HepG2 (cell line): ENCODE measurements around the gene BTG2. TPM values are rescaled to one million over a fixed set of nuclear protein-coding genes. Genes with fewer than 3 reads are reported as not detected.

ENCODE experiments used
- ATAC-seq: fragments of 200-7000 bp; cut with Tn5 transposase; 3 replicates; pipeline ENCODE4 v1.9.1; 2020; ENCODE audit warnings: mild to moderate bottlenecking, moderate library complexity
- BruUV-seq: library from RNA; stranded (reverse); fragments of 400-500 nt; replicated peaks from 2 replicates; lab custom pipeline; 2021; lab: Mats Ljungman, UMichigan
- CTCF ChIA-PET: fragments of 300-600 bp; formaldehyde crosslinking; extraction: SDS; loops from one replicate; lab custom pipeline; 2021; ENCODE audit warnings: low total read pairs, inconsistent platforms, low intra/inter-chr PET ratio; lab: Yijun Ruan, JAX
- POLR2A ChIA-PET: fragments of 350-600 bp; sonication (Branson Sonifier 250); formaldehyde crosslinking; loops from one replicate; lab custom pipeline; 2020; ENCODE audit warnings: antibody characterized with exemption, inconsistent platforms; lab: Yijun Ruan, JAX
- DNase-seq: peaks from one replicate; pipeline ENCODE4 v3.0.0-alpha.2; 2015; ENCODE audit warnings: low spot score
- FAIRE-seq: peaks from 3 replicates; lab custom pipeline; 2011; peaks lifted over from hg19 to GRCh38; lab: Jason Lieb, UNC
- H2AFZ ChIP-seq: one replicate; pipeline ENCODE4 v1.6.1; 2011; ENCODE audit warnings: low read length, inconsistent platforms
- H3K27ac ChIP-seq: fragments of 300-600 bp; 3 replicates; pipeline ENCODE4 v1.8.0; 2011; ENCODE audit warnings: mixed run types, mild to moderate bottlenecking, mixed read lengths, low read length, inconsistent platforms; ENCODE audit not compliant: insufficient read depth; ENCODE audit errors: extremely low read length
- H3K27me3 ChIP-seq, 2 experiments: fragments of 200-600 bp in 1 of 2; 2 replicates in 1 of 2; 3 replicates in 1 of 2; pipeline versions ENCODE4 v1.6.0 to v1.8.0; 2011; ENCODE audit warnings: low read length in 2 of 2, mild to moderate bottlenecking in 2 of 2, moderate library complexity in 2 of 2, inconsistent platforms in 1 of 2; ENCODE audit not compliant: insufficient read depth in 2 of 2, control insufficient read depth in 1 of 2
- H3K36me3 ChIP-seq, 2 experiments: fragments of 200-600 bp in 1 of 2; replicated peaks in 1 of 2; 2 replicates in 1 of 2; 3 replicates in 1 of 2; pipeline versions ENCODE4 v1.5.1 to v1.8.0; 2011; ENCODE audit warnings: low read length in 2 of 2, inconsistent platforms in 1 of 2; ENCODE audit not compliant: insufficient read depth in 2 of 2, control insufficient read depth in 1 of 2
- H3K4me1 ChIP-seq: 2 replicates; pipeline ENCODE4 v1.5.1; 2012; ENCODE audit warnings: low read length, inconsistent platforms; ENCODE audit not compliant: insufficient read depth
- H3K4me2 ChIP-seq: 2 replicates; pipeline ENCODE4 v1.6.0; 2011; ENCODE audit warnings: low read depth, low read length, inconsistent platforms
- H3K4me3 ChIP-seq, 3 experiments: fragments of 200-600 bp in 1 of 3; sonication (generic), shearing (Covaris generic) in 1 of 3; replicated peaks in 1 of 3; 2 replicates each; pipeline ENCODE4 v1.5.1; 2011 to 2016; ENCODE audit warnings: low read length in 3 of 3, inconsistent platforms in 2 of 3, low read depth in 2 of 3, mild to moderate bottlenecking in 2 of 3, control low read depth in 1 of 3, mixed read lengths in 1 of 3; ENCODE audit not compliant: insufficient read depth in 1 of 3
- H3K79me2 ChIP-seq: one replicate; pipeline ENCODE4 v1.6.1; 2011; ENCODE audit warnings: low read length, inconsistent platforms; ENCODE audit not compliant: insufficient read depth
- H3K9ac ChIP-seq: 2 replicates; pipeline ENCODE4 v1.6.0; 2011; ENCODE audit warnings: mild to moderate bottlenecking, low read depth, low read length, inconsistent platforms; ENCODE audit not compliant: insufficient read depth
- H3K9me3 ChIP-seq: 2 replicates; pipeline ENCODE4 v1.5.1; 2012; ENCODE audit warnings: mild to moderate bottlenecking, low read length
- H4K20me1 ChIP-seq: 2 replicates; pipeline ENCODE4 v1.6.0; 2011; ENCODE audit warnings: inconsistent platforms, mild to moderate bottlenecking, low read length, moderate library complexity; ENCODE audit not compliant: insufficient read depth
- NFAT5 ChIP-seq: sonication (generic); formaldehyde crosslinking; IDR thresholded peaks from 2 replicates; pipeline ENCODE4 v1.4.0; 2020; ENCODE audit warnings: missing genetic modification reagents
- RERE ChIP-seq: IDR thresholded peaks from 2 replicates; pipeline ENCODE4 v1.6.1; 2016; ENCODE audit warnings: low read depth, missing genetic modification reagents, missing compliant biosample characterization
- REXO4 ChIP-seq: sonication (generic); formaldehyde crosslinking; IDR thresholded peaks from 2 replicates; pipeline ENCODE4 v1.8.0; 2022; ENCODE audit warnings: missing genetic modification reagents, mild to moderate bottlenecking, borderline replicate concordance
- SOX6 ChIP-seq, 2 experiments: fragments of 450-650 bp in 1 of 2; sonication (generic) in 1 of 2; formaldehyde crosslinking in 1 of 2; IDR thresholded peaks; 2 replicates each; pipeline versions ENCODE4 v1.4.0 to v1.6.1; 2017 to 2020; ENCODE audit warnings: antibody characterized with exemption in 1 of 2, mild to moderate bottlenecking in 1 of 2, missing genetic modification reagents in 1 of 2
- TIGD3 ChIP-seq: sonication (generic); formaldehyde crosslinking; IDR thresholded peaks from 2 replicates; pipeline ENCODE4 v1.5.1; 2020; ENCODE audit warnings: mild to moderate bottlenecking, missing genetic modification reagents, borderline replicate concordance
- ZNF235 ChIP-seq: sonication (generic); formaldehyde crosslinking; IDR thresholded peaks from 2 replicates; pipeline ENCODE4 v1.8.1; 2023; ENCODE audit warnings: mild to moderate bottlenecking, missing genetic modification reagents, borderline replicate concordance
- ZNF430 ChIP-seq: sonication (generic); formaldehyde crosslinking; IDR thresholded peaks from 2 replicates; pipeline ENCODE4 v1.9.0; 2021; ENCODE audit warnings: mild to moderate bottlenecking, missing genetic modification reagents
- ZNF558 ChIP-seq: sonication (generic); formaldehyde crosslinking; IDR thresholded peaks from 2 replicates; pipeline ENCODE4 v1.9.0; 2022; ENCODE audit warnings: mild to moderate bottlenecking, missing genetic modification reagents, borderline replicate concordance
- ZNF704 ChIP-seq: sonication (generic); formaldehyde crosslinking; IDR thresholded peaks from 2 replicates; pipeline ENCODE4 v1.8.1; 2023; ENCODE audit warnings: mild to moderate bottlenecking, inconsistent platforms, moderate library complexity, missing genetic modification reagents, borderline replicate concordance
- WGBS: methylation state at CpG from one replicate; pipeline ENCODE4 v1.1.6; 2017; ENCODE audit warnings: low lambda C conversion rate; 5-methylcytosine and 5-hydroxymethylcytosine counted together
- in situ Hi-C: cut with HindIII; loops from 2 replicates; pipeline ENCODE4 v1.10.0; 2017; ENCODE audit warnings: low pct_unique_long_range_greater_than_20kb; ENCODE audit not compliant: extremely low pct_ligation_motif_present
- intact Hi-C: fragments of 100-400 bp; cut with micrococcal nuclease; formaldehyde crosslinking; loops from one replicate; pipeline ENCODE4 v1.10.0; 2022; ENCODE audit not compliant: unreplicated experiment
- polyA plus RNA-seq, 8 experiments: library from polyadenylated mRNA; depleted of rRNA in 3 of 8; stranded (reverse) in 7 of 8; unstranded in 1 of 8; fragments of >200 nt; fragmentation: Illumina TruSeq in 4 of 8; extraction: Trizol in 4 of 8; gene quantifications; 2 replicates each; pipeline versions ENCODE4 v1.2.1 to v1.2.3, GENCODE V29; 2011 to 2016; ENCODE audit warnings: low read depth in 4 of 8, missing spikeins in 1 of 8, mixed read lengths in 1 of 8; ENCODE audit not compliant: insufficient read depth in 1 of 8
- total RNA-seq, 5 experiments: library from RNA; depleted of rRNA; stranded (reverse); fragments of >200 nt; fragmentation: Illumina TruSeq; extraction: Trizol; gene quantifications; 2 replicates each; pipeline ENCODE4 v1.2.3, GENCODE V29; 2016; ENCODE audit warnings: low read depth in 1 of 5

Gene BTG2
- total and polyA plus RNA-seq, 2 of the 13 experiments (the other 11 are each of a cell fraction or from before 2014, with no cell fraction given) = 13.6 to 18.3 TPM

- no peak overlapping the region for H3K9ac ChIP-seq
- CTCF ChIA-PET = no interaction called here
- H2AFZ ChIP-seq = no peak overlapping the region
- H3K4me1 ChIP-seq = peaks cover 26% of the 10 kb centered on the region
- peaks cover 0 to 37% of the 10 kb centered on the region in 2 experiments; a peak in 4 of 5 replicates for H3K27me3 ChIP-seq
- DNase-seq = no peak
- FAIRE-seq = no peak
- no peak for ATAC-seq
- H3K36me3 ChIP-seq = no peaks in the 10 kb centered on the region
- H3K4me3 ChIP-seq = no peak overlapping the region
- in situ Hi-C loops (no loop called here), intact Hi-C loops (no loop called here)
- BruUV-seq = no TSS peak
- POLR2A ChIA-PET = interaction anchor here (1.8 kb wide), 1 partner anchor 10 kb away, joined by 7 read pairs; no protein-coding TSS in a partner anchor
- H4K20me1 ChIP-seq = no peaks in the 10 kb centered on the region
- TF ChIP-seq NFAT5 (CRISPR knock-in tag) = no peak
- no peak for TF ChIP-seq RERE (CRISPR knock-in tag)
- TF ChIP-seq SOX6 (IDR thresholded peaks at IDR 0.05) = no peak
- no peak for TF ChIP-seq SOX6 (CRISPR knock-in tag; IDR thresholded peaks at IDR 0.05)
- TF ChIP-seq ZNF704 = no peak
- no peak for TF ChIP-seq ZNF430 (CRISPR knock-in tag)
- no peak for TF ChIP-seq TIGD3 (CRISPR knock-in tag)
- TF ChIP-seq ZNF558 = no peak
- TF ChIP-seq REXO4 (CRISPR knock-in tag) = no peak
- TF ChIP-seq ZNF235 = no peak
- H3K79me2 ChIP-seq = no peaks in the 10 kb centered on the region
- no peak overlapping the region for H3K4me2 ChIP-seq
- 19% methylated on average over 3 of the region's 3 CpGs for WGBS
- no peak overlapping the region for H3K27ac ChIP-seq
- H3K9me3 ChIP-seq = no peaks in the 10 kb centered on the region
These were observed 24.3 kb upstream of the BTG2 start for GRCh38 chr1:203281033-203281432.
